Stomach (tissue), 4 donors: Measurements from ENCODE around the gene PCNT.

Experiments used
- CTCF ChIP-seq, 7 experiments: fragments of 450-650 bp in 4 of 7; fragments of 200-600 bp in 3 of 7; sonication (generic) in 3 of 7; IDR thresholded peaks; one replicate each; pipeline ENCODE4 v1.5.1; 2016 to 2019; ENCODE audit warnings: antibody characterized with exemption in 7 of 7, control low read depth in 2 of 7, mild to moderate bottlenecking in 1 of 7
- EP300 ChIP-seq: sonication (generic); formaldehyde crosslinking; IDR thresholded peaks from one replicate; pipeline ENCODE4 v1.6.1; 2017; ENCODE audit warnings: antibody characterized with exemption

GRCh38 chr21:46287541-46287940, 36.4 kb upstream of the PCNT start:
- TF ChIP-seq EP300 (no peak), CTCF (IDR thresholded peaks at IDR 0.05) (no peak)
